IMR-90 (cell line): ENCODE results near the gene CLIC1. TPM values are rescaled to one million over a fixed set of nuclear protein-coding genes. Genes with fewer than 3 reads are reported as not detected.

ENCODE experiments used
- ATAC-seq: fragments of 200-7000 bp; cut with Tn5 transposase; 2 replicates; pipeline ENCODE4 v1.9.1; 2020; ENCODE audit warnings: low read depth, mild to moderate bottlenecking, moderate library complexity
- BruUV-seq: library from RNA; stranded (reverse); fragments of 400-500 nt; replicated peaks from 2 replicates; lab custom pipeline; 2021; lab: Mats Ljungman, UMichigan
- CTCF ChIA-PET: fragments of 300-600 bp; formaldehyde crosslinking; extraction: SDS; loops from one replicate; lab custom pipeline; 2021; ENCODE audit warnings: antibody characterized with exemption; lab: Yijun Ruan, JAX
- POLR2A ChIA-PET: fragments of 300-600 bp; sonication (Branson Sonifier 250); formaldehyde crosslinking; loops from one replicate; lab custom pipeline; 2022; ENCODE audit warnings: antibody characterized with exemption; ENCODE audit not compliant: unreplicated experiment; lab: Charles Lee
- DNase-seq: peaks from one replicate; pipeline ENCODE4 v3.0.0; 2013
- H2AFZ ChIP-seq: replicated peaks from 2 replicates; pipeline ENCODE3; 2013; ENCODE audit warnings: low read length, mild to moderate bottlenecking; ENCODE audit not compliant: poor library complexity
- H2AK5ac ChIP-seq: 2 replicates; pipeline ENCODE4 v1.6.1; 2013; ENCODE audit warnings: low read depth, low read length, inconsistent platforms
- H2AK9ac ChIP-seq: replicated peaks from 2 replicates; pipeline ENCODE3; 2013; ENCODE audit warnings: mild to moderate bottlenecking, low read depth, low read length, moderate library complexity; ENCODE audit not compliant: poor library complexity
- H2BK120ac ChIP-seq: 2 replicates; pipeline ENCODE4 v1.6.1; 2013; ENCODE audit warnings: low read depth, low read length, inconsistent platforms
- H2BK15ac ChIP-seq: 3 replicates; pipeline ENCODE4 v1.6.1; 2013; ENCODE audit warnings: low read depth, low read length, inconsistent platforms
- H2BK20ac ChIP-seq: 2 replicates; pipeline ENCODE4 v1.6.1; 2013; ENCODE audit warnings: low read depth, mild to moderate bottlenecking, inconsistent platforms, low read length, moderate library complexity
- H2BK5ac ChIP-seq: 2 replicates; pipeline ENCODE4 v1.6.1; 2013; ENCODE audit warnings: mild to moderate bottlenecking, low read depth, low read length, inconsistent platforms; ENCODE audit not compliant: poor library complexity, severe bottlenecking
- H3K14ac ChIP-seq: replicated peaks from 2 replicates; pipeline ENCODE4 v1.6.1; 2013; ENCODE audit warnings: low read depth, low read length, inconsistent platforms
- H3K18ac ChIP-seq: 2 replicates; pipeline ENCODE4 v1.6.1; 2013; ENCODE audit warnings: low read depth, low read length, control low read depth
- H3K23ac ChIP-seq: 2 replicates; pipeline ENCODE4 v1.6.1; 2013; ENCODE audit warnings: low read depth, low read length, inconsistent platforms
- H3K27ac ChIP-seq: 2 replicates; pipeline ENCODE4 v1.5.1; 2013; ENCODE audit warnings: mild to moderate bottlenecking, control low read depth, low read length; ENCODE audit not compliant: insufficient read depth
- H3K27me3 ChIP-seq: 2 replicates; pipeline ENCODE4 v1.6.1; 2013; ENCODE audit warnings: low read length; ENCODE audit not compliant: control insufficient read depth, insufficient read depth
- H3K36me3 ChIP-seq: 2 replicates; pipeline ENCODE4 v1.6.1; 2013; ENCODE audit warnings: low read length, mixed read lengths; ENCODE audit not compliant: control insufficient read depth, insufficient read depth
- H3K4ac ChIP-seq: 2 replicates; pipeline ENCODE4 v1.6.1; 2013; ENCODE audit warnings: low read depth, low read length, inconsistent platforms
- H3K4me1 ChIP-seq: 2 replicates; pipeline ENCODE4 v1.6.1; 2013; ENCODE audit warnings: low read length, mixed read lengths; ENCODE audit not compliant: control insufficient read depth, insufficient read depth
- H3K4me2 ChIP-seq: 2 replicates; pipeline ENCODE4 v1.6.1; 2013; ENCODE audit warnings: low read depth, mild to moderate bottlenecking, control low read depth, low read length, moderate library complexity
- H3K4me3 ChIP-seq: 2 replicates; pipeline ENCODE4 v1.5.1; 2013; ENCODE audit warnings: low read depth, mild to moderate bottlenecking, control low read depth, low read length, moderate library complexity; ENCODE audit not compliant: insufficient read depth
- H3K56ac ChIP-seq: 2 replicates; pipeline ENCODE4 v1.6.1; 2013; ENCODE audit warnings: low read length, inconsistent platforms; ENCODE audit not compliant: insufficient read depth; ENCODE audit errors: extremely low read depth
- H3K79me1 ChIP-seq, 2 experiments: 2 replicates each; pipeline ENCODE4 v1.6.1; 2013; ENCODE audit warnings: low read length in 2 of 2, inconsistent platforms in 1 of 2, low read depth in 1 of 2
- H3K9ac ChIP-seq: 2 replicates; pipeline ENCODE4 v1.6.1; 2013; ENCODE audit warnings: low read depth, low read length, control low read depth
- H3K9me1 ChIP-seq: 2 replicates; pipeline ENCODE4 v1.6.1; 2013; ENCODE audit warnings: low read length, inconsistent platforms; ENCODE audit not compliant: insufficient read depth
- H3K9me3 ChIP-seq: 2 replicates; pipeline ENCODE4 v1.6.1; 2013; ENCODE audit warnings: low read length; ENCODE audit not compliant: control insufficient read depth, insufficient read depth
- H4K20me1 ChIP-seq: 2 replicates; pipeline ENCODE4 v1.6.1; 2013; ENCODE audit warnings: low read length, inconsistent platforms; ENCODE audit not compliant: insufficient read depth
- H4K5ac ChIP-seq: 2 replicates; pipeline ENCODE4 v1.6.1; 2013; ENCODE audit warnings: mild to moderate bottlenecking, low read depth, low read length, control low read depth
- H4K8ac ChIP-seq, 2 experiments: 2 replicates each; pipeline ENCODE4 v1.6.1; 2013; ENCODE audit warnings: low read depth in 2 of 2, low read length in 2 of 2, control low read depth in 1 of 2, inconsistent platforms in 1 of 2
- H4K91ac ChIP-seq: 2 replicates; pipeline ENCODE4 v1.6.1; 2013; ENCODE audit warnings: low read depth, low read length, inconsistent platforms; ENCODE audit not compliant: insufficient read depth
- BHLHE40 ChIP-seq: fragments of 150-350 bp; IDR thresholded peaks from 2 replicates; pipeline ENCODE4 v1.6.1; 2016; ENCODE audit warnings: mild to moderate bottlenecking, low read depth, low read length
- CEBPB ChIP-seq: IDR thresholded peaks from 2 replicates; pipeline ENCODE4 v1.6.1; 2012; ENCODE audit warnings: low read depth, low read length, improper control_type of control experiment
- CHD1 ChIP-seq: IDR thresholded peaks from 2 replicates; pipeline ENCODE4 v1.6.1; 2012; ENCODE audit warnings: low read depth, low read length, improper control_type of control experiment
- CTCF ChIP-seq: conservative IDR thresholded peaks from 2 replicates; pipeline ENCODE4 v1.5.1; 2012; ENCODE audit warnings: mild to moderate bottlenecking, low read depth, low read length, improper control_type of control experiment
- ELK1 ChIP-seq: fragments of 150-350 bp; IDR thresholded peaks from 2 replicates; pipeline ENCODE4 v1.6.1; 2016; ENCODE audit warnings: low read depth, mild to moderate bottlenecking, low read length, moderate library complexity, borderline replicate concordance
- FOS ChIP-seq: fragments of 150-350 bp; IDR thresholded peaks from 2 replicates; pipeline ENCODE4 v1.6.1; 2016; ENCODE audit warnings: low read depth, low read length
- MAFK ChIP-seq: IDR thresholded peaks from 2 replicates; pipeline ENCODE4 v1.6.1; 2012; ENCODE audit warnings: low read depth, low read length, improper control_type of control experiment
- MAZ ChIP-seq: IDR thresholded peaks from 2 replicates; pipeline ENCODE4 v1.6.1; 2012; ENCODE audit warnings: low read depth, mild to moderate bottlenecking, low read length, improper control_type of control experiment, moderate library complexity, borderline replicate concordance
- MXI1 ChIP-seq: IDR thresholded peaks from 2 replicates; pipeline ENCODE4 v1.6.1; 2012; ENCODE audit warnings: low read depth, mild to moderate bottlenecking, low read length, moderate library complexity, borderline replicate concordance
- NFE2L2 ChIP-seq: fragments of 150-350 bp; IDR thresholded peaks from 2 replicates; pipeline ENCODE4 v1.6.1; 2016; ENCODE audit warnings: low read depth, mild to moderate bottlenecking, low read length
- POLR2A ChIP-seq: IDR thresholded peaks from 2 replicates; pipeline ENCODE4 v1.6.1; 2012; ENCODE audit warnings: mild to moderate bottlenecking, low read depth, low read length
- RAD21 ChIP-seq: IDR thresholded peaks from 2 replicates; pipeline ENCODE4 v1.6.1; 2012; ENCODE audit warnings: low read length, improper control_type of control experiment
- RCOR1 ChIP-seq: IDR thresholded peaks from 2 replicates; pipeline ENCODE4 v1.6.1; 2012; ENCODE audit warnings: mild to moderate bottlenecking, low read length, improper control_type of control experiment; ENCODE audit not compliant: insufficient replicate concordance
- RFX5 ChIP-seq: IDR thresholded peaks from 2 replicates; pipeline ENCODE4 v1.8.0; 2012; ENCODE audit warnings: low read depth, mild to moderate bottlenecking, low read length, moderate library complexity
- SMC3 ChIP-seq: fragments of 150-350 bp; IDR thresholded peaks from 2 replicates; pipeline ENCODE4 v1.6.1; 2016; ENCODE audit warnings: low read depth, mild to moderate bottlenecking, antibody characterized with exemption, low read length, moderate library complexity
- WGBS, 2 experiments: methylation state at CpG; one replicate each; pipeline versions ENCODE4 v1.1.5 to v1.1.7; 2013; ENCODE audit warnings: missing lambda C conversion rate in 2 of 2; ENCODE audit not compliant: insufficient read length in 1 of 2; ENCODE audit errors: extremely low coverage in 2 of 2; 5-methylcytosine and 5-hydroxymethylcytosine counted together
- dilution Hi-C: fragments of 300-500 bp; cut with HindIII; formaldehyde crosslinking; loops from one replicate; pipeline ENCODE4 v1.14.3; 2018; ENCODE audit warnings: low sequenced_read_pairs; ENCODE audit not compliant: unreplicated experiment
- in situ Hi-C: fragments of 300-500 bp; cut with MboI; formaldehyde crosslinking; loops from 3 replicates; pipeline ENCODE4 v1.14.3; 2019; ENCODE audit warnings: low sequenced_read_pairs, inconsistent platforms, mixed read lengths
- intact Hi-C: fragments of 100-400 bp; cut with micrococcal nuclease; formaldehyde crosslinking; loops from 2 replicates; pipeline ENCODE4 v1.10.0; 2022
- polyA plus RNA-seq, 3 experiments: library from polyadenylated mRNA; depleted of rRNA; stranded (reverse); fragments of >200 nt; gene quantifications; 2 replicates each; pipeline ENCODE4 v1.2.3, GENCODE V29; 2012; ENCODE audit warnings: low replicate concordance in 1 of 3
- total RNA-seq: library from RNA; depleted of rRNA; stranded (reverse); fragments of >200 nt; gene quantifications from 2 replicates; pipeline ENCODE4 v1.2.3, GENCODE V29; 2012
- TF ChIP-seq, protein P1 (sequence below): fragments of 150-350 bp; IDR thresholded peaks from 2 replicates; pipeline ENCODE4 v1.6.1; 2017; ENCODE audit warnings: mild to moderate bottlenecking, antibody characterized with exemption, low read length, low read depth

Gene CLIC1
- total and polyA plus RNA-seq, 2 of the 4 experiments (the other 2 are of a cell fraction): 706 to 1,185 TPM

GRCh38 chr6:31713465-31713864 is 22.9 kb downstream of the CLIC1 start:
- Histone ChIP-seq H4K5ac (no peak overlapping the region), H3K9ac (no peak overlapping the region), H3K27ac (no peak overlapping the region), H3K18ac (no peak overlapping the region), H3K4me1 (no peaks in the 10 kb centered on the region), H3K4me3 (no peak overlapping the region), H3K56ac (no peak overlapping the region), H3K4ac (no peak overlapping the region), H3K79me1 (no peaks in the 10 kb centered on the region), H2AFZ (no peak overlapping the region), H2BK15ac (no peak overlapping the region), H3K4me2 (no peak overlapping the region), H3K9me1 (no peaks in the 10 kb centered on the region), H4K20me1 (no peaks in the 10 kb centered on the region; the same call in 1 of the 2 replicates), H4K91ac (no peak overlapping the region), H3K23ac (no peak overlapping the region), H2BK120ac (no peak overlapping the region), H2BK20ac (no peak overlapping the region), H2AK5ac (no peak overlapping the region), H4K8ac (no peak overlapping the region), H3K14ac (no peak overlapping the region), H3K9me3 (no peaks in the 10 kb centered on the region), H3K36me3 (no peaks in the 10 kb centered on the region), H3K27me3 (peaks cover 37% of the 10 kb centered on the region), H2AK9ac (peak overlapping the region; percentile 61), H2BK5ac (no peak overlapping the region)
- DNase-seq (no peak), ATAC-seq (no peak)
- ChIA-PET CTCF (no interaction called here), POLR2A (no interaction called here)
- in situ Hi-C loops (no loop called here), dilution Hi-C loops (no loop called here), intact Hi-C loops (no loop called here)
- BruUV-seq: no TSS peak
- WGBS, 2 experiments: no CpG with 5 or more reads among the region's 4 CpGs
- TF ChIP-seq MAZ: no peak
- TF ChIP-seq CEBPB: no peak
- TF ChIP-seq ELK1: no peak
- no peak for TF ChIP-seq CTCF
- no peak for TF ChIP-seq SMC3
- no peak for TF ChIP-seq CHD1
- TF ChIP-seq, protein P1, sequence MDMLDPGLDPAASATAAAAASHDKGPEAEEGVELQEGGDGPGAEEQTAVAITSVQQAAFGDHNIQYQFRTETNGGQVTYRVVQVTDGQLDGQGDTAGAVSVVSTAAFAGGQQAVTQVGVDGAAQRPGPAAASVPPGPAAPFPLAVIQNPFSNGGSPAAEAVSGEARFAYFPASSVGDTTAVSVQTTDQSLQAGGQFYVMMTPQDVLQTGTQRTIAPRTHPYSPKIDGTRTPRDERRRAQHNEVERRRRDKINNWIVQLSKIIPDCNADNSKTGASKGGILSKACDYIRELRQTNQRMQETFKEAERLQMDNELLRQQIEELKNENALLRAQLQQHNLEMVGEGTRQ: no peak
- TF ChIP-seq BHLHE40: no peak
- TF ChIP-seq RAD21: no peak
- TF ChIP-seq POLR2A: no peak
- no peak for TF ChIP-seq FOS
- TF ChIP-seq MAFK: no peak
- no peak for TF ChIP-seq RFX5
- TF ChIP-seq RCOR1: no peak
- TF ChIP-seq MXI1: no peak
- TF ChIP-seq NFE2L2: no peak
